Measurements from ENCODE around the gene TRIM41. TPM values are rescaled to one million over a fixed set of nuclear protein-coding genes. Genes with fewer than 3 reads are reported as not detected.
A peak's percentile ranks its signal among the peaks of the same experiment; 100 is the strongest.

The TRIM41 gene
- total and polyA plus RNA-seq, 2 of the 13 experiments (the other 11 are each of a cell fraction or from before 2014, with no cell fraction given): 10.2 to 16.7 TPM

GRCh38 chr5:181207214-181207959 is 15.7 kb upstream of the TRIM41 start (continued):
- no peak for TF ChIP-seq E2F2 (CRISPR knock-in tag; IDR thresholded peaks at IDR 0.05; ENCODE audit: borderline replicate concordance)
- TF ChIP-seq ZNF746 (CRISPR knock-in tag; IDR thresholded peaks at IDR 0.05): 0 out of 2 replicates have a peak, but pooled peaks have one; percentile 18
- peak in 1 of 2 experiments; percentile 63; a peak in 1 of 4 replicates for TF ChIP-seq KLF16 (CRISPR knock-in tag; IDR thresholded peaks at IDR 0.05)
- no peak for TF ChIP-seq CEBPZ (IDR thresholded peaks at IDR 0.05; ENCODE audit: low read length)
- TF ChIP-seq ELF4 (CRISPR knock-in tag; IDR thresholded peaks at IDR 0.05; ENCODE audit: borderline replicate concordance): 0 out of 2 replicates have a peak, but pooled peaks have one; percentile 23
- no peak for TF ChIP-seq NFRKB (IDR thresholded peaks at IDR 0.05)
- TF ChIP-seq SNRNP70 (IDR thresholded peaks at IDR 0.05; ENCODE audit: low read depth, low read length): no peak
- no peak for TF ChIP-seq SCMH1 (CRISPR knock-in tag; IDR thresholded peaks at IDR 0.05; ENCODE audit: borderline replicate concordance)
- TF ChIP-seq TCF12 (IDR thresholded peaks at IDR 0.05): no peak
- no peak for TF ChIP-seq TCF12 (CRISPR knock-in tag; IDR thresholded peaks at IDR 0.05)
- peak; percentile 63 for TF ChIP-seq ZEB1 (IDR thresholded peaks at IDR 0.05; ENCODE audit: insufficient replicate concordance, low read depth)
- TF ChIP-seq PRPF4 (IDR thresholded peaks at IDR 0.05; ENCODE audit: low read depth, low read length, poor library complexity, severe bottlenecking): no peak
- TF ChIP-seq ZNF24 (IDR thresholded peaks at IDR 0.05): peak; percentile 98
- TF ChIP-seq MYNN (CRISPR knock-in tag; IDR thresholded peaks at IDR 0.05; ENCODE audit: low read depth): 0 out of 2 replicates have a peak, but pooled peaks have one; percentile 70
- TF ChIP-seq ZBTB10 (CRISPR knock-in tag; IDR thresholded peaks at IDR 0.05; ENCODE audit: borderline replicate concordance): no peak
- no peak for TF ChIP-seq CERS6 (CRISPR knock-in tag; IDR thresholded peaks at IDR 0.05)
- 0 out of 2 replicates have a peak, but pooled peaks have one; percentile 28 for TF ChIP-seq ZNF460 (CRISPR knock-in tag; IDR thresholded peaks at IDR 0.05; ENCODE audit: borderline replicate concordance)
- TF ChIP-seq GABPA (IDR thresholded peaks at IDR 0.05; ENCODE audit: low read depth, low read length): no peak
- peak; percentile 28; the same call in 1 of the 2 replicates for TF ChIP-seq GABPA (CRISPR knock-in tag; IDR thresholded peaks at IDR 0.05; ENCODE audit: low read depth)
- TF ChIP-seq ZMYM2 (CRISPR knock-in tag; IDR thresholded peaks at IDR 0.05): peak; percentile 7; the same call in 1 of the 2 replicates
